ENCODE results near the gene RAMP1.
A peak's percentile ranks its signal among the peaks of the same experiment; 100 is the strongest.

RAMP1 gene

DNA sequence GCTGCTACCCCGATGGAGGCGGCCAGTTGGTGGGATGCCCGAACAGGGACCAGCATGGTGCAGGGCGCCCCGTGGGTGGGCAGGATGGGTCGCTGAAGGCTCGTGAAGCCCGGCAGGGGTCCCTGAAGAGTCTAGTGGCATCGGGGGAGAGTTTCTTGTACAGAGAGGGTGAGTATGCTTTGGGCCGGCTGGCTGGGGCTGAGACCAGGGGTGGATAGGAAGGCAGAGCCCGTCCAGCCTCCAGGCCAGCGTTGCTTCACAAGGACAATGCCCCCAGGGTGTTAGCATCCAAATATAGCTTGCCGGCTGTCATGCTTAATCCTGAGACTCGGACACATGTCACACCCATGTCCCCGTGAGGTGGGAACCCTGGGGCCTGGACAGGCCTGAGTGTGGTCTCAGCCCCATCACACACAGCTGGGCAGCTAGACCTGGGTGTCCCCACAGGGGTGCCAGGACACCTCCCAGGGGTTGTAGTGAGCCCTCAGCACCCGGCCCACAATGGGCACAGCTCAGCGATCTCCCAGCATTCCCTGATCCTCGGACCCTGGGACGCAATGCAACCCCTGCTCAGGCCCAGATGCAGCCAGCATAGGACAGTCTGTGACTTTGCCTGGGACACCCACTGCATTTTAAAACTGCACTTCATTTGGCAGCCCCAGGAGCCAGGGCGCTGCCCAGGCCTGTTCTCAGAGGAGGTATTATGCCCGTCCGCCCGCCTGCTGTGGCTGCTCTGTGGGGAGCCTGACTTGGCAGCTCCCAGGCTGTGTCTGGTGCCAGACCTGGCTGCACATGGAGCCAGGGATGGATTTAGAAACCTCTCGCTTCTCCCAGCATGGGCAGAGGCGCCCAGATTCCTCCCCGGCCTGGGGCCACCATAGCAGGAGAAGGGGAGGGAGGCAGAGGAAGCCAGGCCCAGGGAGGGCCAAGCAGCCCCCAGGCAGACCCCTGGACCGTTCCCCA lies 36.4 kb downstream of the RAMP1 start:
- no peak for DNase-seq

DNA sequence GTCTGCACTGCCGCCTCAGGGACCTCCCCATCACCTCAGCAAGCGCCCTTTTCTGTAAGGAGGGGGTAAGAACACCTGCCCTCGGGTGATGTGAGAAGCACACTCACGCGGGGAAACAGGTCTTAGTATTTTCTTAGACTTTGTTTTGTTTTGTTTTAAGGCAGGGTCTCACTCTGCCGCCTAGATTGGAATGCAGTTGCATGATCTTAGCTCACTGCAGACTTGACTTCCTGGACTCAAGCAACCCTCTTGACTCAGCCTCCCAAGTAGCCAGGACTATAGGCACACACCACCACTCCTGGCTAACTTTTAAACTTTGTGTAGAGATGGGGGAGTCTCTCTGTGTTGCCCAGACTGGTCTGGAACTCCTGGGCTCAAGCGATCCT lies 37.1 kb downstream of the RAMP1 start:
- DNase-seq: no peak

DNA sequence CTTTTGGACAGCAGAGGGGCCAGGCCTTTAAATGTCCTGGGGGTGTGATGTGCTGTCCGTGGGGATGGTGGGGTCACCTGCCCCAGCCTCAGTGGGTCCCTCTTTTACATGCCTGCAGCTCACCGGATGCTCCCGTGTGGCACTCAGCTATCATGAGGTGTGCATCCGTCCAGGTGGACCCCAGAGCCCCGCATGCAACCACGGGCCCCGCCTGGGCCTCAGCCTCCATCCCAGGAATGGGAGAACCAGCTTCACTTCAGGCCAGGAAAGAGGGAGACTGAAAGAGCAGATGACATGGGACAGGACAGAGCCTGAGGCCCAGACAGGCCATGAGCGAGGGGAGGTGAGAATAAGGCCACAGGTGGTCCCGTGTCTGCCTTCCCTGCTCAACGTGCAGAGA lies 37.5 kb downstream of the RAMP1 start:
- no peak for DNase-seq

DNA sequence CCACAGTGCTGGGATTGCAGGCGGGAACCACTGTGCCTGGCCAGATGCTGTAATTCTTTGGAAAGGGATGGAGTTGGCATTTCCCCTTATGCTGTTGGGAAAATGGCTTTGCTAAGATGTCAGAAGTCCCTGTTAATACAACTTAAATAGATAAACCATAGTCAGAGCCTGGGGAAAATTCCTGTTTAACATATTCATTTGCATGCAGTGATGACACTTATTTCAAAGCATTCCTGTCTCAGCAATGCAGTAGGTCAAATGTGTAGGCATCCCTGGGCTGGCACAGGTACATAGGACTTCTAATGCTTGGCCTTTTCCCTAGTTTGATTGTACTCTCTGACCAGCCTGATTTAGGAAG lies 38.6 kb downstream of the RAMP1 start:
- DNase-seq: no peak

DNA sequence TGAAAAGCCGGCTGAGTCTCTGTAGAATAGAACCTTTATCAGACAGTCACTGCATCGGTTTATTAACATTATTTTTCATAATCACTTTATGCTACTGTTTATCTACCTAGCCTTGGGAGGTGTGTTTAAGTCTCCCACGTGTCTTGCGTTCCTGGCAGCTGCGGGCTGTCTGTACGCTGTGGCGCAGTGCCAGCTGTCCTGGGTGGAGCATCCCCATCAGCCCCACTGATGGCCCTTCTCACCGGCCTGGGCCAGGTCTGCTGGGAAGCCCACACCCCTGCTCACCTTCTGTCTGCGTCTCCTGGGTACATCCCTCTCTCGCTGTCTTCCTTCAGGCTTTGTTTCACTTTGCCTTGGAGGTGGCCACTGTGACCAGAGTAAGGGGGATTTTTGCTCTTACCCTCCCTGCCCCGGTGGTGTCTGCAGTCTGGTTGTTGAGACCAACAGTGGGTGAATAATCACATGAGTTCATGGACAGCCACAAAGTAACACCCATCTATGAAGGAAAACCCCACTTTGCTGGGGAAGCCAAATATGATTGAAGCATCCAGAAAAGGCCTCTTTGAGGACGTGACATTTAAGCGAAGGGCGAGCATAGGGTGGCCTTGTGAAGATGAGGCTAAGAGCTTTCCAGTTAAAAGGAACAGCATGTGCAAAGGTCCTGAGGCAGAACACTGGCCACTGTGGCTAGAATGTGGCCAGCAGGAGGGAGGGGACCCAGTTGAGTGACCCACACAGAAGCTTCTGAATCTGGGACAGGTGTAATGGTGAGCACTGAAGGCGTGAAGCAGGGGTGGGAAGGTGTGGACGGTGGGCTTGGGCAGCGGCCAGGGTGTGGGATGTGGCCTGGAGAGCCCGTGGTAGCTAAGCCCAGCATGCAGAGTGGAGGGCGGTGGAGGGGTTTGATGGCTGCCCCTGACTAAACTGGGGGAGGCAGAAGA lies 41.7 kb downstream of the RAMP1 start:
- no peak for DNase-seq

DNA sequence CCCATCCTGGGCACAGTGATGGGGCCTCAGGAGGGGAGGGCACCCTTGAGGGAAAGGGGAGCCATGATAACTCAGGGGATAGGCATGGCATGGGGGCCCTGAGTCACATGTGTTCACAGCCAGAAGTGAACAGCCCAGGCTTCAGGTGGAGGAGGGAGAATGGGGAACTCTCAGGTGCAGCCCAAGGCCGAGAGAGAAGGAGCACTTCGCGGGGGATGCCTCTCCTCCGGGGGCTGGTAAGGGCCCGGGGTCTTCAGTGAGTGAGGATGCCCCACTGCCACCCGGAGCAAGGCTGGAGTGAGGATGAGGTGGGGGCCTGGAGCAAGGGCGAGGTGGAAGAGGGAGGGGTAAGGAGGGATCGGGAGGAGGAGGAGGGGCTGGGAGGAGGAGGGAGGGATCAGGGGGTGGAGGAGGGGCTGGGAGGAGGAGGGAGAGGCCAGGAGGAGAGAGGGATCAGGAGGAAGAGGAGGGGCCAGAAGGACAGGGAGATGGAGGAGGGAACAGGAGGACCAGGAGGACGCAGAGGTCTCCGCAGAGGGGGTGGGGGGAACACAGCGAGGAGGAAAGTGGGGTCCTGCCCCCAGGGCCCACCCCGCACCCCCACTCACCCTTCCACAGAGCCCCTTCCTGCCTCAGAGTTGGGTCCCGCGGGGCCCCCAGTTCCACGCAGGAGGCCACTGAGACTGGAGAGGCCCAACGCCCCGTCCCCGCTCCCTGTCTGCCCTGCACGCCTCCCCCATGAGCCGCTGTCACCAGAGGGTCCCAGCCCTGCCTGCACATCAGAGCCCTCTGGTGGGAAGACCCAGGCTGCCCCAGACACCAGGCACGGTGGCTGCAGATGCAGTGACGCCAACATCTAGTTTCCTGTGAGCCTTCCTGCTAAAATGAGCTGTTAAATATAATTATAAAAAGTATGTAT lies 42.8 kb downstream of the RAMP1 start:
- no peak for DNase-seq

DNA sequence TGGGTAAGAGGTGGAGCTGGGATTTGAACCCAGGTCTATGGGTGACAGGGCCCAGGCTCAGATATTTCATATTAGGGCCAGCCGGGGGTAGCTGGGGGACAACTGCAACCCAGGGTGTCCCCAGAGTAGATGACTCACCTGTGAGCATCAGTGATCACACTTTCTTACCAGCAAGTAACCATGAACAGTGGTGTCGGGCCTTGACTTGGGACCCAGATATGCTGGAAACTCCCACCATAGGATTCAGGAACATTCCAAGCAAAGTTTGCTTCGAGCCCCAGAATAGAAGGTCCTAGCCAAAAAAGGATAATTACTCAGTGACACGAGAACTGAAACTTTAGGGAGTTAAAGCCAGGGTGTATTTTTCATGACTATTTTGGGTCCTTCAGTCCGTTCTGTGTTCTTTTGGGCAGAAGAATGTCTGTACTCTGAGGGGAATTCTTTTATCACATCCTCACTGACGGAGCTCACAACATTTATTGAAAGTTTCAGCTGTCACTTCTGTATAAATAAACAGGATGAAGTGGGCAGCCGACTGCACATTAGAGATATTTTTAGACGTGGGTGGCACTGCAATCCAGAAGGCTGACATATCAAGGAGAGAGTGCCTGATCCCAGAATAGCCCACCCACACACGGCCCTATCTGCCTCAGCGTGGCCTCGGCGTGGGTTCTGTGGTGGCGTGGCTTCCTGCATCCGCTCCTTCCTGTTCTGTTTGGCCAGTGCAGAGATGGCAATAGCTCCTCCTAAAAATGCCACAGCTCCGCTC lies 45.6 kb downstream of the RAMP1 start:
- DNase-seq: peak; percentile 72

DNA sequence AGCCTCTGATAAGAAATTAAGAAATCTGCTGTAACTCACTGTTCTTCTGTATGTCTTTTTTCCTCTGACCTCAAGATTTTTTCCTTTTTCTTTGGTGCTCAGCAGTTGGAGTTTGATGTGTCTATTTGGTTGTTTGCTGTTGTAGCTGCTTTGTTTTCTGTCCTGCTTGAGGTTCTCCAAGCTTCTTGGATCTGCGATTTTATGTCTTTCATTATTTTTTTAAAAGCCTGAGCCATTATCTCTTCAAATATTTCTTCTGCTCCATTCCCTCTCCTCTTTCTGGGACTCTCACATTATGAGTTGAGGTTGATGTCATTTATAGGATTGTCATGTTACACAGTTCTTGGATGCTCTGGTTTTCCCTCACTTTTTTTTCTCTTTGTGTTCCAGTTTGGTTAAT lies 47.7 kb downstream of the RAMP1 start:
- no peak for DNase-seq

DNA sequence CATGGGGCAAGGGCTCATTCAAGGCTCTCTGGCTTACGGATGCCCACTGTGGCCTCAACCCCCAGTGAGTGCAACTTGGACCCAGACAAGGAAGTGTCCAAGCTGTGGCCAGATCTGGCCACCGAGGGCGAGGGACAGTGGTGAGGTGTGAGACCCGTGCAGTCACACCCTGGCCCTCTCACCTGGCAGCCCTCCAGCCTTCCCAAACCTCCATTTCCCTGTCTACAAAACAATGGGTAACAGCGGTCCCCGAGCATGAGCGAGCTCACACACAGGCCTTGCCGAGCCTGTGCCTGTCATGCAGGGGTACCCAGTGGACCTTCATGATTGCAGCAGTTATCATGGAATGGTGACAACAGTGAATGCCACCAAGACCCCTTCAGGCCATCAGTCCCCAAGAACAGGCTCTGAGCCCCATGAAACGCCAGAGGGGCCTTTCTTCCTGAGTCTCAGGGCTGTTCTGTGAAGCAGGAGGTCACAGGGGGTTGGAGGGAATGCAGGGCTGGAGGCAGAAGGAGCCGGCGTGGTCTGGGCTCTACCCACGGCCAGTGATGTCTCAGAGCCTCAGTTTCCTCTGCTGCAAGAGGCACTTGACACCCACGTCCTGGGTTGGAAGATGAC lies 49.8 kb downstream of the RAMP1 start:
- no peak for DNase-seq

DNA sequence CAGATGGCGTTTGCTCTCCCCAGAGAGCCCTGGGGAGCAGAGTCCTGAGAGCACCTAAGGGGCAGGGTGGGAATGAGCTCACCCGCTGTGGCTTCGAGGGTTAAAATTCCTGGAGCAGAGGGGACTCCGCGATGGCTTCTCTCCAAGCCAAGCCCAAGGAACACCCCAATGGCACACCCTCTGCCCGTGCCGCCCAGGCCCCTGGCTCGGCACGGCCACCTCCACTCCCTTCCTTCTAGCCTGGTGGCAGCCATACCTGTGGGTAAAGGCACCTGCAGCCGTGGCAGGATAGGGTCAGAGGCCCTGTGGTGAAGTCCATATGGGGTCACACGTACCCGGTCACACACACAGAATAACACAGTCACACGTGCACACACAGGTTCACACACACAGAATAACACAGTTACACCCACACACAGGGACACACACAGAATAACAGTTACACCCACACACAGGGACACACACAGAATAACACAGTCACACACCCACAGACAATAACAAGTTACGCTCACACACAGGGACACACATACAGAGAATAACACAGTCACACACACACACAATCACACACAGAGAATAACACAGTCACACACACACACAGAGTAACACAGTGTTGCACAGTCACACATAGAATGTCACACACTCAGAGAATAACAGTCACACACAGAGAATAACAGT lies 50.5 kb downstream of the RAMP1 start:
- no peak for DNase-seq

DNA sequence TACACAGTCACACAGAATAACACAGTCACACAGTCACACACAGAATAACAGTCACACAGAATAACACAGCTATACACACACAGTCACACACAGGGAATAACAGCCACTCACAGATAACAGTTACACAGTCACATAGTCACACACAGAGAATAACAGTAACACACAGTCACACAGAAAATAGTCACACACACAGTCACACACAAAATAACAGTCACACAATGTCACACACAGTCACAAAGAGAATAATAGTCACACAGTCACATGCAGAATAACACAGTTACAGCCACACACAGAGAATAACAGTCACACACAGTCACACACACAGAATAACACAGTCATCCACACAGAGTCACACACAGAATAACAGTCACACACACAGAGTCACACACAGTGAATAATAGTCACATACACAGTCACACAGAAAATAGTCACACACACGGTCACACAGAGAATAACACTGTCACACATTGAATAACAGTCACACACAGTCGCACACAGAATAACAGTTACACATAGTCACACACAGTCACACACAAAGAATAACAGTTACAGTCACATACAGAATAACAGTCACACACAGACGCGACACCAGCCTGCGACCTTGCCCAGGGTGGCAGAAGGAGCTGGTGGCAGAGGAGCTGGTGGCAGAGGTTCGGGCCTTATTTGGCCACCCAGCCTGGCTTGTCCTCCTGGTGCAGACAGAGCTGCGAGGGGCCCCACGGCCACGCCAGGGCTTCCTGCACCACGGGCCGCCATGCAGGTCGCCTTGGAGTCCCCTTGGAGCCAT lies 51.3 kb downstream of the RAMP1 start:
- DNase-seq: no peak

DNA sequence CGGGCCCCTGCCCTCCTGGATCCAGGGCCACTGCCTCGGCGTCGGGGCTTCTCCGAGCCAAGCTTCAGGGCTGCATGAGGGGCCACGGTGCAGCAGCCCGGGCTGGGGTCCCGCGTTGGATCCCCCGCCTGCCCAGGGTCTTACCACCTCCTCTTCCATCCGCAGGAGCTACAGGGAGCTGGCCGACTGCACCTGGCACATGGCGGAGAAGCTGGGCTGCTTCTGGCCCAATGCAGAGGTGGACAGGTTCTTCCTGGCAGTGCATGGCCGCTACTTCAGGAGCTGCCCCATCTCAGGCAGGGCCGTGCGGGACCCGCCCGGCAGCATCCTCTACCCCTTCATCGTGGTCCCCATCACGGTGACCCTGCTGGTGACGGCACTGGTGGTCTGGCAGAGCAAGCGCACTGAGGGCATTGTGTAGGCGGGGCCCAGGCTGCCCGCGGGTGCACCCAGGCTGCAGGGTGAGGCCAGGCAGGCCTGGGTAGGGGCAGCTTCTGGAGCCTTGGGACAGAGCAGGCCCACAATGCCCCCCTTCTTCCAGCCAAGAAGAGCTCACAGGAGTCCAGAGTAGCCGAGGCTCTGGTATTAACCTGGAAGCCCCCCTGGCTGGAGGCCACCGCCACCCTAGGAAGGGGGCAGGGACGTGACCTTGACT lies 52.1 kb downstream of the RAMP1 start:
- DNase-seq: no peak

DNA sequence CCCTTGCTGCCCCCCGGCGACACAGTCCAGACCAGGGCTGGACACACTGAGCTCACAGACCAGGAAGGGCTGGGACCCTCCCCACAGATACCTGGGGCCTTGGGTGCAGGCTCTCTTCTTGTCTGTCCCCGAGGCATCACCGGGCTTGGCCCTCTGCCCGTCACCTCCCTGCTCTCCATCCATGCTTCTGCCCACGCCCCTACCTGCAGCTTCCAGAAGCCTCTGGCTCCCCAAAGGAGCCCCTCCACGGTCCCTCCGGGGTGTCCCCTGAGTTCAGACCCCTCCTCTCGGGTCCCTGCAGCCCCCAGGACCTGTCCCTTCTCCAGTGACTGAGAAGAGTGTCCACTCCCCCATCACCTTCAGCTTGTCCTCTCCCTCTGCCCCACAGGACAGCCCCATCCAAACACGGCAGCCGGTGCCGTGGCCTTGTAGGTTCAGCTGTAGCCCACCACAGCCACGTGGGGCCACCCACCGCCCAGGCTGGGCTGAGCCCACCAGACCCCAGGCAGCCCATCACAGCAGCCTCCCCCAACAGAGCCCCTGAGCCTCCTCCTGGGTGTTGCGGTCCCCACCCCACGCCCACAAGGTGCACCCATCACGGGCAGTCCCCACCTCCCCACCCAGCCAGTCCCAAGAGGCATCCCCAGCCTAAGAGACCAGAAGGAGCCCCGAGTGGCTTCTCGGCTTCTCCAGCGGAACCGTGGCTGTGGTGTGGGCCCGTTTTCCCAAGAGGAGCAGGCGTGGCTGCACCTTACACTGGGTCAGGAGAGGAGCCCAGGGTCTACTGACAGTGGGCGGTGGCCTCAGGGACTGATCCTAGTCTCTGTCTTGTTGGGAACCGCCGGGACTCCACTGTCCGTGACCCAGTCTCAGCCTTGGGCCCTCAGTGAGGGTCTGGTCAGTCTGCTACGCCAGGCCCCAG lies 53.1 kb downstream of the RAMP1 start:
- DNase-seq: no peak

DNA sequence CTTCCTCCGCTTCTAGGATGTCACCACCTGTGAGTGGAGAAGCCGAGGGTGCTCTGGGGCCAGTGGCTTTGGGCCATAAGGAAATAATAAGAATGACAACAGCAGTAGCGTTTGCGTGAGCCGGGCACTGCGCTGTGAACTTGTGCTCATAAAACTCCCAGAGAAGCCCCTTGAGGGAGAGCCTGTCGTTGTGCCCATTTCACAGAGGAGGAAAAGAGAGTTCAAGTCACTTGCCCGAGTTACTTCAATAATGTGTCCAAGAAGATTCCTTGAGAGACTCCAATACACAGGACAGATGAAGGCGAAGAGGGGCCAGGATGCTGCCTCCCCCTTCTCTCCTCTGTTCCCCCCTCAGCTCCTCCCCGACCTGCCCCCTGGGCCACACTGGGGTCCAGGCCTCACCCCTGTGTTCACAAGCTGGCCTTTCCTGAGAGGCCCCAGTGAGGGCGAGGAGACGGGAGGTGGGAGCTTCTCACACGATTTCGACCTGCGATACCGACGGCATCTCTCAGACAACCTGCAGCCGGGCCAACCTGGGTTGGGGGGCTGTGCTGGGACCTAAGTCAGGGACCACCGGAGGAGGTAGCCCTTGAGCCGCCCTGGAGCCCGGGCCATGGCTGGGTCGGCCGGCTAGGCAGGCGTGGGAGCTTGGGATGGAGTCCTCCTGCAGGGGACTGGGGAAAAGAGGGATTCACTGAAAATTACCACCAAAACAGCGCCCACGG lies 53.9 kb downstream of the RAMP1 start:
- no peak for DNase-seq

DNA sequence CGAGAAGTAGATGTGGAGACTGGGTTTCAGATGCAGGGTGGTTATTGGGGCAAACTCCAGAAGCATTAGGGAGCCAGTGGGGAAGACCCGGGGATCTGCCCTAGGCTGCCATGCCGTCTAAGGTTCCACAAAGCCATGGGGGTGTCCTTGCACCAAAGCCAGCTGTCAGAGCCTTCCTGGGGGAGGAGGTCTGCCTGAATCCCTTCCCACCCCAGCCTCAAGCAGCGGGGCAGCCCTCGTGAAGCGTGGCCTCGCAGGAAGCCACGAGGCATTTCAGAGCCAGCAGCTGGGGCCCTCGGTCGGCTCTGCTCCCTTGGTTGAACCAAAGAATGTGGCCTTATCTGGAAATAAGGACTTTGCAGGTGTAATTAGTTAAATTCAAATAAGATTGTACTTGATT lies 56.2 kb downstream of the RAMP1 start:
- no peak for DNase-seq

DNA sequence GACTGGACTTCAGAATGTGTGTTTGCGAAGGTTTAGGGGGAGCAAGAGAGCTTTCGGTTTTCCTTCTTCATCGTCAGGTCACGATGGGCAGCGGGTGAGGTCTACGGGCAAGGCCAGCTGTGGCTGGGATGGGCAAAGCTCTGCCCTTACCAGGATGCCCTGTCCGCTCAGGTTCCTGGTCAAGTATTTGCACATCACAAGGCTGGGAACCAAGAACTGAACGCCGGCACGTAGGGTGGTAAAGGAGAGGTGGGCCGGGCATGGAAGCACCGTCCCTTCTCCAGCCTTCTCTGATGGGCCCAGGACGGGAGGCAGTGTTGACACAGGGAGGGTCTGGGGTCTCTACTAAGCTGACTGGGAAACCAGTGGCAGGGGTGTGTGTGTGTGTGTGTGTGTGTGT lies 56.9 kb downstream of the RAMP1 start:
- no peak for DNase-seq

DNA sequence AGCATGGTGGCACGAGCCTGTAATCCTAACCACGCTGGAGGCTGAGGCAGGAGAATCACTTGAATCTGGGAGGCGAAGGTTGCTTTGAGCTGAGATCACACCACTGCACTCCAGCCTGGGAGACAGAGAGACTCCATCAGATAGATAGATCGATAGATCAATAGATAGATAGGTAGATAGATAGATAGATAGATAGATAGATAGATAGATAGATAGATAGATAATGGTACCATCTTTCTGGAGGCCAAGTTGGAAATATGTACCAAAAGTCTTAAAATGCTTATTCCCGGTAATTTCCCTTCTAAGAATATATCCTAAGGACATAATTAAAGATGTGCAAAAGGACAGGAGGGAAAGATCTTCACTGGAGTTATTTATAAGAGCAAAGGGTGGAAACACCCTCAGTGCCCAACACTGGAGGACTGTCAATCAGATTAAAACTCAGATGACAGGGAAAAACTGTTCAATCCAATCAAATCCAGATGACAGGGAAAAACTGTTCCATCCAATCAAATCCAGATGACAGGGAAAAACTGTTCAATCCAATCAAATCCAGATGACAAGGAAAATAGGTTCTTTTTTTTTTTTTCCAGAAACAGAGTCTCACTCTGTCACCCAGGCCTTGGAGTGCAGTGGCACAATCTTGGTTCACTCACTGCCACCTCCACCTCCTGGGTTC lies 58.4 kb downstream of the RAMP1 start:
- no peak for DNase-seq

Data from hematopoietic multipotent progenitor cell treated with erythropoietin and hydrocortisone succinate and interleukin-3 and kit ligand, for 8 days (in vitro differentiated cells).